ENCODE measurements around the gene MARCHF3.

GRCh38 chr5:126961128-126961527 lies 69.2 kb downstream of the MARCHF3 start:
- TF ChIP-seq, protein P1, sequence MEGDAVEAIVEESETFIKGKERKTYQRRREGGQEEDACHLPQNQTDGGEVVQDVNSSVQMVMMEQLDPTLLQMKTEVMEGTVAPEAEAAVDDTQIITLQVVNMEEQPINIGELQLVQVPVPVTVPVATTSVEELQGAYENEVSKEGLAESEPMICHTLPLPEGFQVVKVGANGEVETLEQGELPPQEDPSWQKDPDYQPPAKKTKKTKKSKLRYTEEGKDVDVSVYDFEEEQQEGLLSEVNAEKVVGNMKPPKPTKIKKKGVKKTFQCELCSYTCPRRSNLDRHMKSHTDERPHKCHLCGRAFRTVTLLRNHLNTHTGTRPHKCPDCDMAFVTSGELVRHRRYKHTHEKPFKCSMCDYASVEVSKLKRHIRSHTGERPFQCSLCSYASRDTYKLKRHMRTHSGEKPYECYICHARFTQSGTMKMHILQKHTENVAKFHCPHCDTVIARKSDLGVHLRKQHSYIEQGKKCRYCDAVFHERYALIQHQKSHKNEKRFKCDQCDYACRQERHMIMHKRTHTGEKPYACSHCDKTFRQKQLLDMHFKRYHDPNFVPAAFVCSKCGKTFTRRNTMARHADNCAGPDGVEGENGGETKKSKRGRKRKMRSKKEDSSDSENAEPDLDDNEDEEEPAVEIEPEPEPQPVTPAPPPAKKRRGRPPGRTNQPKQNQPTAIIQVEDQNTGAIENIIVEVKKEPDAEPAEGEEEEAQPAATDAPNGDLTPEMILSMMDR (IDR thresholded peaks at IDR 0.05): no peak
- no peak for TF ChIP-seq POLR2A (IDR thresholded peaks at IDR 0.05)
